Esophagus muscularis mucosa (tissue), 4 donors: Measurements from ENCODE around the gene OTULIN. TPM values are rescaled to one million over a fixed set of nuclear protein-coding genes. Genes with fewer than 3 reads are reported as not detected.

ENCODE experiments used
- DNase-seq: peaks from one replicate; pipeline ENCODE4 v3.0.0-alpha.2; 2017; ENCODE audit errors: extremely low spot score
- H3K27ac ChIP-seq, 4 donors: fragments of 200-600 bp; sonication (generic); replicated peaks in 1 of 4; 1 replicate in 3 of 4; 2 replicates in 1 of 4; pipeline ENCODE4 v1.5.1; 2016 to 2019; ENCODE audit warnings: mild to moderate bottlenecking in 1 of 4
- H3K27me3 ChIP-seq, 4 donors: fragments of 200-600 bp; sonication (generic); one replicate each; pipeline versions ENCODE4 v1.5.1 to v1.6.0; 2016 to 2019
- H3K36me3 ChIP-seq, 4 donors: fragments of 200-600 bp; sonication (generic); one replicate each; pipeline ENCODE4 v1.5.1; 2016 to 2019
- H3K4me1 ChIP-seq, 4 donors: fragments of 200-600 bp; sonication (generic); one replicate each; pipeline ENCODE4 v1.5.1; 2016 to 2019
- H3K4me3 ChIP-seq, 4 donors: fragments of 200-600 bp; sonication (generic); 1 replicate in 2 of 4; 2 replicates in 2 of 4; pipeline ENCODE4 v1.5.1; 2016 to 2019; ENCODE audit warnings: mild to moderate bottlenecking in 4 of 4, moderate library complexity in 1 of 4
- H3K9me3 ChIP-seq, 4 donors: fragments of 200-600 bp; sonication (generic); 1 replicate in 3 of 4; 2 replicates in 1 of 4; pipeline ENCODE4 v1.5.1; 2016 to 2019
- EP300 ChIP-seq: sonication (generic); formaldehyde crosslinking; IDR thresholded peaks from one replicate; pipeline ENCODE4 v1.6.1; 2017; ENCODE audit warnings: antibody characterized with exemption
- POLR2A ChIP-seq: fragments of 450-650 bp; IDR thresholded peaks from one replicate; pipeline ENCODE4 v1.6.1; 2017; ENCODE audit warnings: antibody characterized with exemption, moderate library complexity, mild to moderate bottlenecking, low read depth
- POLR2AphosphoS5 ChIP-seq, 2 donors: sonication (generic); formaldehyde crosslinking; IDR thresholded peaks; one replicate each; pipeline ENCODE4 v1.6.1; 2017; ENCODE audit warnings: antibody characterized with exemption in 2 of 2
- WGBS: methylation state at CpG from one replicate; pipeline ENCODE4 v1.1.5; 2018; 5-methylcytosine and 5-hydroxymethylcytosine counted together
- intact Hi-C: fragments of 100-400 bp; cut with DNase I; formaldehyde crosslinking; loops from one replicate; pipeline ENCODE4 v1.15.1; 2023
- total RNA-seq, 4 donors: library from RNA; depleted of rRNA; stranded (reverse); fragments of >200 nt; gene quantifications; one replicate each; pipeline versions ENCODE4 v1.1.0 to v1.2.1, GENCODE V29; 2016
- TF ChIP-seq, protein P1 (sequence below), 3 experiments: fragments of 200-600 bp in 2 of 3; fragments of 450-650 bp in 1 of 3; sonication (generic) in 2 of 3; IDR thresholded peaks; one replicate each; pipeline ENCODE4 v1.5.1; 2017 to 2019; ENCODE audit warnings: antibody characterized with exemption in 3 of 3, mild to moderate bottlenecking in 2 of 3, moderate library complexity in 1 of 3

The OTULIN gene
- total RNA-seq, 4 donors from 2014 or later: 16.9 to 41.1 (median 24.2) TPM

DNA sequence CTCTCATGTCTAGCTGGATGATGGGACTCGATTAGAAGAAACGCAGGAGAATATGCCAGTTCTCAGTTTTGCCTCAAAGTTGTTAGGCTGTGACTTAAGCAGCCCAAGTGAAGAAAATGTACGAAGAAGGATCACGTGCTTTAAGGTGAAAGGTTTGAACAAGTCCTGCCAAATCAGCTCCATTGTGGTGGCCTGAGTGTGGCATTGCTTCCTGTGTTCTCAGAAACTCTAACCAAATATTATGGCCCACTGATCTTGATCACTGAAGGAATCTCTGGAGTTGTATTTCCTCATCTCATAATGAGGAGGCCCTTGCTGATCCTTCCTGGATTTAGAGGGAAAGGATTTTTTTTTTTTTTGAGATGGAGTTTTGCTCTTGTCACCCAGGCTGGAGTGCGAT lies 44.0 kb downstream of the OTULIN start:
- Histone ChIP-seq H3K4me1 (peaks cover 3 to 9% (median 7%) of the 10 kb centered on the region in 4 donors), H3K27ac (no peak overlapping the region), H3K4me3 (no peak overlapping the region), H3K27me3 (no peaks in the 10 kb centered on the region), H3K9me3 (no peaks in the 10 kb centered on the region), H3K36me3 (peaks cover 20 to 92% (median 62%) of the 10 kb centered on the region in 4 donors)
- WGBS: 92% methylated on average over 5 of the region's 5 CpGs
- no peak for DNase-seq
- TF ChIP-seq POLR2A (no peak), EP300 (no peak), POLR2AphosphoS5 (IDR thresholded peaks at IDR 0.05) (no peak)
- TF ChIP-seq, protein P1, sequence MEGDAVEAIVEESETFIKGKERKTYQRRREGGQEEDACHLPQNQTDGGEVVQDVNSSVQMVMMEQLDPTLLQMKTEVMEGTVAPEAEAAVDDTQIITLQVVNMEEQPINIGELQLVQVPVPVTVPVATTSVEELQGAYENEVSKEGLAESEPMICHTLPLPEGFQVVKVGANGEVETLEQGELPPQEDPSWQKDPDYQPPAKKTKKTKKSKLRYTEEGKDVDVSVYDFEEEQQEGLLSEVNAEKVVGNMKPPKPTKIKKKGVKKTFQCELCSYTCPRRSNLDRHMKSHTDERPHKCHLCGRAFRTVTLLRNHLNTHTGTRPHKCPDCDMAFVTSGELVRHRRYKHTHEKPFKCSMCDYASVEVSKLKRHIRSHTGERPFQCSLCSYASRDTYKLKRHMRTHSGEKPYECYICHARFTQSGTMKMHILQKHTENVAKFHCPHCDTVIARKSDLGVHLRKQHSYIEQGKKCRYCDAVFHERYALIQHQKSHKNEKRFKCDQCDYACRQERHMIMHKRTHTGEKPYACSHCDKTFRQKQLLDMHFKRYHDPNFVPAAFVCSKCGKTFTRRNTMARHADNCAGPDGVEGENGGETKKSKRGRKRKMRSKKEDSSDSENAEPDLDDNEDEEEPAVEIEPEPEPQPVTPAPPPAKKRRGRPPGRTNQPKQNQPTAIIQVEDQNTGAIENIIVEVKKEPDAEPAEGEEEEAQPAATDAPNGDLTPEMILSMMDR (IDR thresholded peaks at IDR 0.05): no peak
- intact Hi-C loops: no loop called here

DNA sequence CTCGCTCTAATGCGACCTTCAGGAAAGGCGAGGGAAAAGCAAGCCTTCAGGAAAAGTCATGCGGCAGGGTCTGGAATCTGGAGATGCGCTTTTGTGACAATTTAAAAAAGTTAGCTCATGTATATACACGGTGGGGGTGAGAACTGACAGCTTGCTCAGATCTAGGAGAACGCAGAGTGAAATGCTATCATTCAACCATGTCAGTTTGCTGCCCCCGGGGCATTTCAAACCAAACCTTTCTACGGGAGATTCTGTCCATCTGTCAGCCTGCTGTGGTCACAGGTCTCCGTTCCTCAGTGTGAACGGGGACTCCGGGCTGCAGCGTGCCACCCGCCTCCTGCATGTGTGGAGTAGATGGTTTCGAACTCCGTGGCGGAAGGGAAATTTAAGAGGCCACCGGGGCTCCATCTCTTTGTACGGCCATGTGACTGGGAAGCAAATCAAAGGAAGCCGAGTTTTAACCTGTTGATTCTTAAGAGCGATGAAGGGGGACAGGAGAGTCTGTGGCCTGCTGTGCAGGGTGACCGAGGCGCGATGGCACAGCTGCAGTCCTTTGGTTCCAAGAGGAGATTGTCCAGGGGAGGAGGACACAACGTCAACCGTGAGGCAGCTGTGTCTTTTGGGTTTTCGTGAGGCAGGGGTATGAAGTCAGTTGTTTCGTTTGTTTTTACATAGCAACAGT lies 45.9 kb downstream of the OTULIN start:
- no peak for TF ChIP-seq POLR2A
- TF ChIP-seq EP300: no peak
- TF ChIP-seq POLR2AphosphoS5 (IDR thresholded peaks at IDR 0.05): no peak
- TF ChIP-seq, protein P1 (IDR thresholded peaks at IDR 0.05): no peak
- intact Hi-C loops: no loop called here
- DNase-seq: no peak
- Histone ChIP-seq H3K36me3 (peaks cover 21 to 98% (median 74%) of the 10 kb centered on the region in 4 donors), H3K27me3 (no peaks in the 10 kb centered on the region), H3K4me3 (no peak overlapping the region), H3K9me3 (no peaks in the 10 kb centered on the region), H3K27ac (no peak overlapping the region), H3K4me1 (peaks cover 3 to 9% (median 7%) of the 10 kb centered on the region in 4 donors)
- 88% methylated on average over 28 of the region's 28 CpGs for WGBS

DNA sequence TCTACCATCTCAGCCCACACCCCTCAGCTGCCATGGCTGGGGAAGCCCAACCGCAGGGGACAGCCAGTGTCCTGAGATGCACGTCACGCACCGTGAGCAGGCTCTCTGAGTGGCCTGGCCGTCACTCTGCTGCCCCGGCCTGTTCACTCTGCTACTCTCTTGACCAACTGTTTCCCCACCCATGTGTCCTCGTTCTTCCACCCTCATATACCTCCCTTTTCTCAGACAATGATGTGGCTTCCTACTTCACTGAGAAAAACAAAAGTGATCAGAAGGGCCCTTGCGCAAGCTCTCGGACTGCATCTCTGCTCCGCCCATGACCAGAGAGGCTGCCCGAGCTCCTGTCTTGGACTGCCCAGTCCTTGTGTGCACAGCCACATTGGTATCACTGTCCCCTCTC lies 47.6 kb downstream of the OTULIN start:
- Histone ChIP-seq H3K4me3 (no peak overlapping the region), H3K9me3 (no peaks in the 10 kb centered on the region), H3K27me3 (no peaks in the 10 kb centered on the region), H3K27ac (no peak overlapping the region), H3K36me3 (peaks cover 21 to 98% (median 84%) of the 10 kb centered on the region in 4 donors), H3K4me1 (peaks cover 0 to 3% (median under 1%) of the 10 kb centered on the region in 4 donors)
- TF ChIP-seq, protein P1 (IDR thresholded peaks at IDR 0.05): no peak
- no peak for TF ChIP-seq POLR2A
- TF ChIP-seq POLR2AphosphoS5 (IDR thresholded peaks at IDR 0.05): no peak
- TF ChIP-seq EP300: no peak
- no peak for DNase-seq
- intact Hi-C loops: no loop called here
- WGBS: 94% methylated on average over 11 of the region's 11 CpGs

DNA sequence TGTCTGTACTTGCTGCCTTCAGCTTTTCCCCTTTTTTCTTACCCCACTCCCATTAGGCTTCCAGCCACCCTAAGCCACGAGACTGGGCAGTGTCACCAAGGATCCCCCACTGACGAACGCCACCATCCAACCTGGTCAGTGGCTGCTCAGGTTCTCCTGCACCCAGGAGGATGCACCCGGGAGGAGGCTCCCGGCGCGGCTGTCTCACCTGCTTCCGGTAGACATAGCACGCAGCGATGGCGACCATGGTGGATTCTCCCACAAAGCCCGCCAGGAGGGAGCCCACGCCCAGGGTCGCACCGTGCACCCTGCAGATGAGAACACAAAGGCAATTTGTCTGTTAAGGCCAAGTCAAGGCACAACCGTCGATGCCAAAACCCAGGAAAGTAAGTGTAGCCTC lies 48.1 kb downstream of the OTULIN start:
- H3K36me3 ChIP-seq: peaks cover 21 to 94% (median 83%) of the 10 kb centered on the region in 4 donors
- no peaks in the 10 kb centered on the region for H3K27me3 ChIP-seq
- WGBS: 97% methylated on average over 17 of the region's 17 CpGs
- H3K27ac ChIP-seq: no peak overlapping the region
- no peaks in the 10 kb centered on the region for H3K9me3 ChIP-seq
- H3K4me3 ChIP-seq: no peak overlapping the region
- no peak for TF ChIP-seq POLR2A
- TF ChIP-seq POLR2AphosphoS5 (IDR thresholded peaks at IDR 0.05): no peak
- TF ChIP-seq, protein P1 (IDR thresholded peaks at IDR 0.05): no peak
- no peak for TF ChIP-seq EP300
- no peaks in the 10 kb centered on the region for H3K4me1 ChIP-seq
- intact Hi-C loops: no loop called here
- no peak for DNase-seq
